GM12874 (cell line): ENCODE measurements around the gene SANBR.

Source experiments
- CTCF ChIP-seq: IDR thresholded peaks from 2 replicates; pipeline ENCODE4 v1.5.1; 2011; ENCODE audit warnings: low read depth, mild to moderate bottlenecking, control low read depth, low read length, moderate library complexity; ENCODE audit not compliant: insufficient read depth

SANBR gene

GRCh38 chr2:61096438-61096837 lies 30.8 kb downstream of the SANBR start:
- no peak for TF ChIP-seq CTCF

- no peak for TF ChIP-seq CTCF
These were observed 35.1 kb downstream of the SANBR start for GRCh38 chr2:61100801-61101200.

GRCh38 chr2:61109291-61109690 lies 43.6 kb downstream of the SANBR start:
- TF ChIP-seq CTCF, result no peak

- no peak for TF ChIP-seq CTCF
These were observed 46.0 kb downstream of the SANBR start for GRCh38 chr2:61111708-61112107.

GRCh38 chr2:61114147-61114546 lies 48.5 kb downstream of the SANBR start:
- no peak for TF ChIP-seq CTCF
